ENCODE data around the gene C12orf56.
"Not testable (repeated sequence)": the region's sequence is repeated elsewhere in the genome, so short reads cannot be mapped to it uniquely, and the experiment has no call there.

C12orf56 gene

GRCh38 chr12:64232196-64232595, 158.4 kb downstream of the C12orf56 start:
- DNase-seq (ENCODE audit: low read depth), result no peak

GRCh38 chr12:64229796-64230195, 160.8 kb downstream of the C12orf56 start:
- DNase-seq (ENCODE audit: low read depth), result no peak

GRCh38 chr12:64229240-64229639, 161.3 kb downstream of the C12orf56 start:
- no peak for DNase-seq (ENCODE audit: low read depth)

GRCh38 chr12:64225626-64226025, 164.9 kb downstream of the C12orf56 start:
- no peak for DNase-seq (ENCODE audit: low read depth)

GRCh38 chr12:64222009-64222765, 168.4 kb downstream of the C12orf56 start, which contains the start of gene KICS2:
KICS2 (minus strand) TSS chr12:64222296; CDS start chr12:64222237, 59 bp downstream.
- DNase-seq (ENCODE audit: low read depth), result peak; percentile 70

GRCh38 chr12:64221651-64222008, 168.9 kb downstream of the C12orf56 start:
- peak; percentile 53 for DNase-seq (ENCODE audit: low read depth)

GRCh38 chr12:64220046-64220445, 170.5 kb downstream of the C12orf56 start:
- DNase-seq (ENCODE audit: low read depth), result no peak

- no peak for DNase-seq (ENCODE audit: low read depth)
These were observed 171.4 kb downstream of the C12orf56 start for GRCh38 chr12:64219145-64219544.

GRCh38 chr12:64218597-64218996, 172.0 kb downstream of the C12orf56 start:
- no peak for DNase-seq (ENCODE audit: low read depth)

GRCh38 chr12:64217643-64218042, 172.9 kb downstream of the C12orf56 start:
- not testable (repeated sequence) for DNase-seq (ENCODE audit: low read depth)

- DNase-seq (ENCODE audit: low read depth), result no peak
These were observed 174.3 kb downstream of the C12orf56 start for GRCh38 chr12:64216239-64216638.
